Stimulated activated CD8-positive, alpha-beta memory T cell treated with anti-CD3 and anti-CD28 coated beads, Interleukin-4, amount 100 ng/mL, for 48 hours (primary cell): ENCODE results near the gene PYM1.

Experiments
- DNase-seq: peaks from one replicate; pipeline ENCODE4 v3.0.0-alpha.2; 2020

PYM1 gene

DNA sequence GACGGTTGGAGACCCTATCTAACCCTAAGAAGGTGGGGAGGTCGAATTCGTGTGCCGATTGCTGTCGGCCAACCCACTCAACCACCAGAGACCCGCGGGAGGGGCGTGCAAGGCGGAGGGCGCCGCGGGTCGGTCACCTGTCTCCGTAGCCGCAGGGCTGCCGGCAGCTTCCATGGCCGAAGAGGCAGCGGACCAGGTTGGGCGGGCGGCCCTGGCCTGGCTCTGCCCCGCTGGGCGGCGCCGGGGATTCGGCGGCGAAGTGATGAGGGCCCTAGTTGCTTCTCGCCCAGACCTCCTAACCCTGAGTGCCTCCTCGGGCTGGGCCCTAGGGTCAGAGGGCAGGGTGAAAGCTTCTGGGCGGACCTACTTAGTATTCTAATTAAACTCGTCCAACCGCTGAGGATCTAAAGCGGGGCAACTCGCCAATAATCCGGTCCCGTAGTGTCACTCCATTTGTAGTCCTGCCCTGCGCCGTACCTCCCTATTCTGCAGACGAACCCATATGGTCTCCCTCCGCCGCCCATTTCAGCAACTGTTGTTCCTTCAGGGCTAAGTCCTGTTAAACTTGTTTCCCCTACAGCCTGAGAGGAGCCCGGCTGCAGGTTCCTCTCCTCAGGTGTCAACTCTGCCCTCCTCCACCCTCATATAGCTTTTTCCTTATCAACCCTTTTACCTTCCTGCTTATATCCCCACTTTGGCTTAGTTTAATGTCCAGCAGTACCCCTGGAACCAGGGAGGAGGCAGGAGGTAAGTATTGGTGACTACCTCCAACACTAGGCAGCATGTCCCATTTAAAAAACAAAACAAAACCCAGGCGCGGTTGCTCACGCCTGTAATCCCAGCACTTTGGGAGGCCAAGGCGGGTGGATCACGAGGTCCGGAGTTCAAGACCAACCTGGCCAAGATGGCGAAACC is at the start of gene PYM1:
PYM1 (minus strand) TSS at position 307 of the 915 bp plus-strand sequence; CDS start at position 174, 133 bp downstream.
- DNase-seq = peak; percentile 83

DNA sequence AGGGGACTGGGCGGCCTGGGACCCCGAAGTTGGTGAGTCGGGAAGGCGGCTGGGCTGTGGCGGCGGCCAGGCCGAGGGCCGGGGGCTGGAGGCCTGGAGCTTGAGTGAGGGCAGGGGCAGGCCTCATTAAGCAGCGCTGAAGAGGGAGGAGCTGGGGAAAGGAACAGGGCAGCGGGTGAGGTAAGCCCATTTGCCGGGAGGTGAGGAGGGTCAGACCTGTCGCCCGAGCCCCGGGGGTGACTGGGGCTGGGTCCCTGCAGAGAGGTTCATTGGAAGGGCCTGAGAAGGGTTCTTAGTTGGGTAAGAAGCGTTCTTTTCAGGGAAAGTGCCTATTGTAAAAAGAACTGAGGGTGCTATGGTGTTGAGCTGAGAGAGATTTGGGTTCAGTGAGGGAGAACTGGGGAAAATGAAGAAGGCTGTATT is 46.6 kb upstream of the PYM1 start:
- peak; percentile 54 for DNase-seq

DNA sequence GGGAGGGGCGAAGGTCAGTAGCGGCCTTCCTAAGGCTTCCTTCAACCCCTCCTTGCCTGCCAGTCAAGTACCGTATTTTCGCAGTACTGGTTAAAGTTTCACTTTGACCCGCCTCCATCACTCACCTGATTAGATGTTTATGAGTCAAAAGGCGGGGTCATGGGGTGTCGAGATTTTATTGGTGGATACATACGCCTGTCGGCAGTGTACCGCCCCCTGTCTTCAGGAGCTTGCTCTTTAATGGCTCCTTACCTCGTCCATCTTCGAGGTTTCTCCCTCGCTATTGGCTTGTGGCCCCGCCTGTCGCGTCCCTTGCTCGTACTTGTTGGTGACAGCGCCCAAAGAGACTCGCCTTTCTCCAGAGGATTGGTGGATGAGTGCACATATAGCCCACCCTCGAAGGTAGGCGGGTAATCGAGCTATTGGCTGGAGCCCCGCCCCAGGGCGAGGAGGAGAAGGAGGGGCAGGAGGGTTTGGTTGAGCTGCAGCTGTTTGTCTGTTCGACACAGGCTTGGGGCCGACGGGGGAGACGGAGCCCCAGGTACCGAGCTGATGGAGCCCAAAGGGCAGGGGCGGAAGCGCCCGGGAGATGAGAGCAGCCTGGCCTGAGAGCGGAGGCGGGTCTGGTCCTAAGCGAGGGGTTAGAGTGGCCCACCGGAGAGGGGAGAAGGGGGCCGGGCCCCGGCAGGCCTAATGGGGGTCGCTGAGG is 46.1 kb upstream of the PYM1 start, which contains the start of gene RAB5B:
RAB5B (plus strand) TSS at position 480 of the 709 bp plus-strand sequence. CDS start 12,883 bp downstream, outside the sequence.
- DNase-seq = peak; percentile 97

DNA sequence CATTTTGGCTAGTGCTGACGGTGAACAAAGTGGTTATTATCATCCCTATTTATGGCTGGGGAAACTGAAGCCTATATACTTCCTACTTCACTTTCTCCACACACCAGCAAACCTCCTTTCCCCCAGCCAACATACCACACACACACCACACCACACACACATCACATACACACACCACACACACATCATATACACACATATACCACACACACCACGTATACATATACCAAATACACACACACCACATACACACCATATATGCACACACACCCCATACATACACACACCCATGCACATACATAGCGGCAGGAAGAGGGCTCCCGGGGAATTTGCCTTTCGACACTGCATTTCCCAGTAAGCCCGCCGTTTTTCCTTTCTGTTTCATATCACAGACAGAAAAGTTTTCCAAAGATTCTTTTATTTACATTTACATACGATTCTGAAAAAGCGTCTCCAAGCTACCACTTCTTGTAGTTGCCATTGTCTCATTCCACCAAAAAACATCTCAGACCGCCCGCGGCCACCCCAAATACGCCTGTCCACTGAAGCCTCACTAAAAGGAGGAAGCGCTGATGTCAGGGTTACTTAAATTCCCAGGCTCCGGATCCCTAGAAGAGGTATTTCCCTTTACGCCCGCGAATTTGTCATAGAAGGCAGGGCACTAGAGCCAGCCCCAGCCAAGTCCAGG is 45.4 kb upstream of the PYM1 start:
- DNase-seq = no peak

DNA sequence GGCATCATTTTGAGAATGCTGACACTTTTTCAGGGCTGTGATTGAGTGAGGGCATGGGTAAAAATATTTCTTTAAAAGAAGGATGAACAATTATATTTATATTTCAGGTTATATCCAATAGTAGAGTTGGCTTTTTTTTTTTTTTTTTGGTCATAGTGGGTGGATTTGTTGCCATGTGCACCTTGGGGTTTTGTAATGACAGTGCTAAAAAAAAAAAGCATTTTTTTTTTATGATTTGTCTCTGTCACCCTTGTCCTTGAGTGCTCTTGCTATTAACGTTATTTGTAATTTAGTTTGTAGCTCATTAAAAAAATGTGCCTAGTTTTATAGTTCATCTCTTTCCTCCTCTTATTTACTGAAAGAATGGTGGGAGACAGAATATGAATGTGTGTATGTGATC is 44.8 kb upstream of the PYM1 start:
- DNase-seq = no peak

DNA sequence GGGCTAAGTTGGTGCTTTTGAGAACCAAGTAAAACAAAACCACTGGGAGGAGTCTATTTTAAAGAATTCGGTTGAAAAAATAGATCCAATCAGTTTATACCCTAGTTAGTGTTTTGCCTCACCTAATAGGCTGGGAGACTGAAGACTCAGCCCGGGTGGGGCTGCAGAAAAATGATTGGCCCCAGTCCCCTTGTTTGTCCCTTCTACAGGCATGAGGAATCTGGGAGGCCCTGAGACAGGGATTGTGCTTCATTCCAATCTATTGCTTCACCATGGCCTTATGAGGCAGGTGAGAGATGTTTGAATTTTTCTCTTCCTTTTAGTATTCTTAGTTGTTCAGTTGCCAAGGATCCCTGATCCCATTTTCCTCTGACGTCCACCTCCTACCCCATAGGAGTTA is 44.3 kb upstream of the PYM1 start:
- no peak for DNase-seq

DNA sequence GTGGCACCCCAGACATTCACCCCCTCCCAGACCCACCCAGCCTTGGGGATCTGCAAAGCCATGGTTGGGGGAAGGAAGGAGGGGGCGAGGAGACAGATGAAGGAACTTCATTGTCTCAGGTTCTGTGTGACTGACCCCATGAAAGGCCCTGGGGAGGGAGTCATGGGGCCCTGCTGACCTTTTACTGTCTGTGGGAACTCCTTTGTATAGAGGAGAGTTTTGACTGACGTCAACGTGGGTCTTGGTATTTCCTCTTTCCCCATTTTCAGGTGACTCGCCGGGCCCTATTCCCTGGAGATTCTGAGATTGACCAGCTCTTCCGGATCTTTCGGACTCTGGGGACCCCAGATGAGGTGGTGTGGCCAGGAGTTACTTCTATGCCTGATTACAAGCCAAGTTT is 43.1 kb upstream of the PYM1 start:
- DNase-seq = no peak

DNA sequence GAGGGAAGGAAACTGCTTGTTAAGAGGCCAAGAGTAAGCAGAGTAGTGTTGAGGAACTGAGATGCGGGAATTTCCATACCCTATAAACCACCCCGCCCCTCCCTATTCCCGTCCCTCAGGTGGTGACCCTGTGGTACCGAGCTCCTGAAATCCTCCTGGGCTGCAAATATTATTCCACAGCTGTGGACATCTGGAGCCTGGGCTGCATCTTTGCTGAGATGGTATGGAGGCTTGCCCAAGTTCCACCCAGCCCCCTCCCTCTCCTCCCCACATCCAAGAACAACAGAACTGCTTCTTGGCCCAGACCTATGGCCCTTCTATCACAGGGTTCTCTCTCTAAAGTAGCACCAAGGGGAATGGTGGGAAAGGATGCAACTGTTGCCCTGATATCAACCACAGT is 41.7 kb upstream of the PYM1 start:
- no peak for DNase-seq

DNA sequence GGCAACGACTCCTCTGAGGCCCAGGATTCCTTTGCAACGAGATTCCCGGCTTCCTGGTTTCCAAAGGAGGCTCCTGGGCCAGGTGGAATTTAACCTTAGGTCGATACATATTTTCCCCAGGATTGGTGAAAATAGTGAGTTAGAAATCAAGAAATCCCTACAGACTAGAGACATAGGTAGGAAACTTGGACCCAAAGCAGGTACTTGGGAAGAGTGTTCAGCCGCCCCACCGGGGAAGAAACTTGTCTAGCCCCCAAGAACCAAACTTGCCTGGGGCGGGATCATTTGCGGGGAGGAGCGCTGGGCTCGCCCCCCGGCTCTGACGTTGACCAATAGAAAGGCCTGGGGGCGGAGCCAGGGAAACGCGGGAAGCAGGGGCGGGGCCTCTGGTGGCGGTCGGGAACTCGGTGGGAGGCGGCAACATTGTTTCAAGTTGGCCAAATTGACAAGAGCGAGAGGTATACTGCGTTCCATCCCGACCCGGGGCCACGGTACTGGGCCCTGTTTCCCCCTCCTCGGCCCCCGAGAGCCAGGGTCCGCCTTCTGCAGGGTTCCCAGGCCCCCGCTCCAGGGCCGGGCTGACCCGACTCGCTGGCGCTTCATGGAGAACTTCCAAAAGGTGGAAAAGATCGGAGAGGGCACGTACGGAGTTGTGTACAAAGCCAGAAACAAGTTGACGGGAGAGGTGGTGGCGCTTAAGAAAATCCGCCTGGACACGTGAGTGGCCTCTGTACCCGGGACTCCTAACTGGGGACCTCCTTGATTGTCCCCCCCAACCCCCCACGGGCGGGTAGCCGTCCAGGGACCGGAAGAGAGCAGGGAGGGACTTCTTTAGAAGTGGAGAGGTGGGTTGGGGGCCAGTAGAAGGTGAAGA is 39.0 kb upstream of the PYM1 start, which contains the start of gene CDK2:
CDK2 (plus strand) TSS at position 423 of the 874 bp plus-strand sequence; CDS start at position 602, 179 bp downstream.
- peak; percentile 98 for DNase-seq

DNA sequence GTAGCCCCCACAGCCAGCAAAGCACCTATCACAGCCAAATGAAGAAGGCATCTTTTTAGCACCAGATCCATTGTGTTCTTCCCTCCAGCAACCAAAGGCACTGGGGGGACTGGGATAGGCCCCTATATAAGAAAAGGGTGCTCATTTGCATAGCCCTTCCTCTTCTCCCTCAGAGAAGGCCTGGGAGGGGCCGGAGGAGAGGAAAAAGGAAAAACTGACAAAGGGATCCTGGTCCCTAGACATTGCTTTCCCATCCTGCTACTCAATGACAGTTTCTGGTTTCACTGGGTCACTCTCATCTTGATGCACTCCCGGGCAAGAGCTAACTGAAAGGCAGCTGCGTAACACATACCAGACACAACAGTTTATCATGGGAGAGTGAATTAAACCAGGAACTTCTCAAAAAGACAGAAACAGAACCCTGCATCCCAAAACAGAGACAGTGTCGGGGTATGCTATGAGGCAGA is 38.3 kb upstream of the PYM1 start, which contains the start of gene PMEL:
PMEL (minus strand) TSS at position 102 of the 467 bp plus-strand sequence; CDS start at position 71, 31 bp downstream.
- DNase-seq = no peak

DNA sequence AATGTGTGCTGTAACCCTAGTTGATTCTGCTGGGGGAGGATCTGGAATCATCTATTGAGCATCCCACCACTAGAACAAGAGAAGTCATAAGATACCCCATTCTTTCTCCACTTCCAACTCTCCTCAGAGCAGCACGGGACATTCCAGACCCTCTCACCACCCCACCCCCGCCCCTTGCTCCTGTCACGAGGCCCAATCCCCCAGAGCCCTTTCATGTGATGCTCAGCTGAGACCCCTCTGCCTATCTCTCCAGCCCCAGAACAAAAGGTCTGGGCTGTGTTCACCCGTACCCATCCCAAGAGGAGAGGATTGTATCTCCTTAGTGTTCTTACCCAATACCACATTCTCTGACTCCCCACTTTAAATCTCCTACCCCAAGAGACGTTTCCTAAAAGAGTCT is 37.5 kb upstream of the PYM1 start:
- DNase-seq = no peak

DNA sequence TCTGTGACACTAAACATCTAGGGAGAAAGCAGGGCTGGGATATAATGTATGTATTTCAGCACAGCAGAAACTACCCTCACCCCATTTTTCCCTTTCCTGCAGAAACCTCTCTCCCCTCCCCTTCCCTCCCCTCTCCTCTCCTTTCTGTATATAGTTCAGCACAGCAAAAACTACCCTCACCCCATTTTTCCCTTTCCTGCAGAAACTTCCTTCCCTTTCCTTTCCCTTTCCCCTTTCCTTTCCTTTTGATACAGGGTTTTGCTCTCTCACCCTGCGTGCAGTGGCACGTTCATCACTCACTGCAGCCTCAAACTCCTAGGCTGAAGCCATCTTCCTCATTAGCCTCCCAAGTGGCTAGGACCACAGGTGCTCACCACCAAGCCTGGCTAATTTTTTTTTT is 36.1 kb upstream of the PYM1 start:
- no peak for DNase-seq

DNA sequence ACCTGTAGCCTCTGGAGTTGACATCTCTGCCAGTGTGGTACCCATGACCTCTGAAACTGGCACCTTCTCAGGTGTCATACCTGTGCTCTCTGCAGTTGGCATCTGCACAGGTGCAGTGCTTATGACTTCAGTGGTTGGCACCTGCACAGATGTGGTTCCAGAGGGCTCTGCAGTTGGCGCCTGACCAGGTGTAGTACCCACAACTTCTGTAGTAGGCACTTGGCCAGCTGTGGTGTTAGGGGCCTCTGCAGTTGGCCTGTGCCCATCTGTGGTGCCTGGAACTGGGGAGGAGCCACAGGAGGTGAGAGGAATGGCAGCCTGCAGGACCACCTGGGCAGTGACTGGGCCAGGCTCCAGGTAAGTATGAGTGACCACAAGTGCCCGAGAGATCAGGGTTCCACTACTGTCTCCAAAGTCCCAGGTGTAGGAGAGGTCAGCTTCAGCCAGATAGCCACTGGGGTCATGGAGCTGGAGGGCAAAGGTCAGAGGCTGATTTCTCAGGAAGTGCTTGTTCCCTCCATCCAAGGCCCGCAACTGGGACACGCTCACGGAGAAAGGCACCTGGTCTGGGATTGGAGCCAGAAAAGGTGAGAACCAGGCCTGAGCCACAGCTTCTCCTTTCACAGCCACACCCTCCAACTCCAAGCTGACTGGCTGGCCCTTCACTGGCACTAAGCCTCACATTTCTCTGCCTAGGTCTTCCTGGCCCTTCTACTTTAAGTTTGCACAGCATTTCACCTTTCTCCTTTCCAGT is 29.6 kb upstream of the PYM1 start:
- DNase-seq = no peak

DNA sequence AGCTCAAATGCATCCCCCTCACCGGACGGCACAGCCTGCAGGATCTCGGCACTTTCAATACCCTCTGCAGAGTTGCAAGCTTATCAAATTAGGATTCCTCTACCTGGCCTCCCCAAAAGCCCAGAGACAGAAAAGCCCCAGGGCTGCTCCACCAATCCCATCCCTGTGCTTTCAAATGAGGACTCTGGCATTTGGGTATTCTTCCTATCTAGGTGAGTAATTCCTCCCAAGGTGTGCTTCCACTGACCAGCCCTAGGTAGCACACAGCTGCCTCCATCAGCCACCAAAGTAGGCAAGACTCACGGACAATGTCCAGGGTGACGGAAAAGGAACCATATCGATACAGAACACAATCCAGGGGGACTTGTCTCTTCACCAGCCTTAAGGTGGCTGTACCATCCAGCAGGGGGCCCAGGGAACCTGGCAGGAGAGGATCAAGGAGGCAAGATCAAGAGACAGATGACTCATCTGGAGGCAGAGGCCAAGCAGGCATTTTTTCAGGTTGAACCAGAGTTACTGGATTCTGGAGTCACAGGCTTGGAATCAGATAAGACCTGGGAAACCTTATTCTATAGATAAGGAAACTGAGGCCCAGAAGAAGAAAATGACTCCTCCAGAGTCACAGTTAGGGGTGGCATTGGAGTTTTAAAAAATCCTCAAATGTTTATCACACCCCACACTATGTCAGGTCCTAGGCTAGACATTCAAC is 28.3 kb upstream of the PYM1 start:
- peak; percentile 69 for DNase-seq

DNA sequence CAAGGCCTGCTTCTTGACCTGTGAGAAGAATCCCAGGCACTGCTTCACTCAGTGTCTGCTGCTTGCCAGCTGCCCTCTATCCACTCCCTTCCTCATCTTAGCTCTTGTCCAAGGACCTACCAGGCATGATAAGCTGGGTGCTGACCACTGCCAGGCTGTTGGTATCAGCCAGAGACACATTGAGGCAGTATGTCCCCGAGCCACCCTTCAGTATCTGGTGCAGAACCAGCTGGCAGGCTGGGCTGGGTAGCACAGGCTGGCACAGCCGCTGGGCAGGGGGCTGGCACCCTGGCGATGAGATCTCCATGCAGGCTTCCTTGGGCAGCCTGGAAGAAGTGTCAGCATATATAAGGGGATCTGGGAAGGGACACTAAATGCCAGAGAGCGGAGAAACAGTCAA is 27.6 kb upstream of the PYM1 start:
- no peak for DNase-seq

DNA sequence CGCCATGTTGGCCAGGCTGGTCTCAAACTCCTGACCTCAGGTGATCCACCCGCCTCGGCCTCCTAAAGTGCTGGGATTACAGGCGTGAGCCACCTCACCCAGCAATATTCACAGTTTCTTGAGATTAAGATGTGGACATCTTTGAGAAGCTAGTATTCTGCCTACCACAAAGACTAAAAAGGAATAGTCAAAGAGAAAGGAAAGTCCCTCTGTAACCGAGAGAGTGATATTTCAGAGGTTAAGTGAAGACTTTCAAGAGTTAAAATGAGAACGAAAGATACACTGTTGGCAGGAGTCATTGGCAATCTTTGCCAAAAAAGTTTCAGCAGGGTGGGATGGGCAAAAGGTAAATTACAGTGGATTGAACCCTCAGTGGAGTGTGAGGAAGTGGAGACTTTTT is 18.9 kb upstream of the PYM1 start:
- no peak for DNase-seq

DNA sequence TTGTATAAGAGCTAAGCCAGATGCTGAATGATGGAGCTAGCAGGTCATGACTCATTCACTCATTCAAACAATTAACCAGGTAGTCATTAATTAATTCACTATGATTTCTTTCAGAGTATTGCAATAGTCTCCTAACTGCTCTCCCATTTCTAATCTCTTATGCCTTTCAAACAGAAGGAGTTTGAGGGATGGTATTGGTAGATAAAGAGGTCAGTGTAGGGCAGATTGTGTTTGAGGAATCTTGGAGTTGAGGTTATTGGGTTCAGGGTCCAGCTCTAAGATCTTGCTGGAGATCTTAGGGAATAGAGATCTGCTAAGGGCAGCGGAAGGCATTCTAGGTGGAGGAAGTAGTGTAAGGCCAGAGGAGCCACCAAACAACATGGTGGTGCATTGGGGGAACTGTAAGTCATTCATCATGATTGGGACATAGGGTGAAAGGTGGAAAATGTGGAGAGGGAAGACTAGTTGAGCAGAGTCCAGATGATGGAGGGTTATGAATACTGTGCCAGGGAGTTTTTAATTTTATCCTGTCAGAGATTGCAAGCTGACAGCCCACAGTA is 15.0 kb upstream of the PYM1 start:
- no peak for DNase-seq

DNA sequence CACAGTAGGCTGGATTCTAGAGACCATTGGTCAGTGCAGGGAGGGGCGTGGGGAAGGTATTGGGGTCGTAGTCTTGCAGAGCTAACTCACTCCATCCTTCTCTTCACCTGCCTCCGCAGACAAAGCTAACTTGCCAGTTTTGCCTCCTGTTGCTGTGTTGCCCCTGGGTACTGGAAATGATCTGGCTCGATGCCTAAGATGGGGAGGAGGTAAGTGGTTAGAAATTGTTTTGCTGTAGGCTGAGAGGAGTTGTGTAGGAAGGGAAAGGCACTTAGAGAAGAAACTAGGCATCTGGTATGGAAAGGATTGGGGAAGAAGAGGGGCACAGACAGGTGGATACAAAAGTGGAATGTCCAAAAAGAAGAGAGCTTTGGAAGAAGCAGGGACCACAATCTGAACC is 14.4 kb upstream of the PYM1 start:
- DNase-seq = no peak

DNA sequence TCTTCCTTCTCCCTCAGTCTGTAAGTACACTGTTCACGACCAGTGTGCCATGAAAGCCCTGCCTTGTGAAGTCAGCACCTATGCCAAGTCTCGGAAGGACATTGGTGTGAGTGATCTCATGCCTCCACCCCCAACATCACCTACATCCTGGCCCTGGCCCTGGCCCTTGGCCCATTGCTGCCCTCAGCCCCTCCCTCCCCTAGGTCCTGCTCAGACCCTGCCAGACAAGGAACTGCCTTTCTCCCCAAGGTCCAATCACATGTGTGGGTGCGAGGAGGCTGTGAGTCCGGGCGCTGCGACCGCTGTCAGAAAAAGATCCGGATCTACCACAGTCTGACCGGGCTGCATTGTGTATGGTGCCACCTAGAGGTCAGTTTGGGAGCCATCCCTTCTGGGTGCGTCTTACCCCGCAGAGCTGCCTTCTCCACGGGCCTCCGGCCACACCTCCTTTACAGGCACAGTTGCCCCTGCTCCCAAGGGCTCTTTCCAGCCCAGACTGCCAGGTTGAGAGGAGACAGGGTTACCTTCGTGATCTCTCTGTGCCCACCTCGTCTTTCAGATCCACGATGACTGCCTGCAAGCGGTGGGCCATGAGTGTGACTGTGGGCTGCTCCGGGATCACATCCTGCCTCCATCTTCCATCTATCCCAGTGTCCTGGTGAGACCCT is 12.5 kb upstream of the PYM1 start:
- peak; percentile 89 for DNase-seq
